ENCODE measurements around the gene RPS27.

- no peak for TF ChIP-seq CTCF (IDR thresholded peaks at IDR 0.05)
- no peak for TF ChIP-seq POLR2A (IDR thresholded peaks at IDR 0.05)
- TF ChIP-seq POLR2AphosphoS5 (IDR thresholded peaks at IDR 0.05; ENCODE audit: insufficient read depth in 1 of 2, low read depth in 1 of 2), result no peak
Observed at GRCh38 chr1:154012129-154012528, 21.6 kb downstream of the RPS27 start.

All from vagina (tissue), 2 donors.